Fibroblast of skin of right quadriceps (primary cell): ENCODE data around the gene STIL.
"Not testable (repeated sequence)": the region's sequence is repeated elsewhere in the genome, so short reads cannot be mapped to it uniquely, and the experiment has no call there.

Source experiments
- DNase-seq: peaks from one replicate; pipeline ENCODE4 v3.0.0-alpha.2; 2013

Gene STIL

DNA sequence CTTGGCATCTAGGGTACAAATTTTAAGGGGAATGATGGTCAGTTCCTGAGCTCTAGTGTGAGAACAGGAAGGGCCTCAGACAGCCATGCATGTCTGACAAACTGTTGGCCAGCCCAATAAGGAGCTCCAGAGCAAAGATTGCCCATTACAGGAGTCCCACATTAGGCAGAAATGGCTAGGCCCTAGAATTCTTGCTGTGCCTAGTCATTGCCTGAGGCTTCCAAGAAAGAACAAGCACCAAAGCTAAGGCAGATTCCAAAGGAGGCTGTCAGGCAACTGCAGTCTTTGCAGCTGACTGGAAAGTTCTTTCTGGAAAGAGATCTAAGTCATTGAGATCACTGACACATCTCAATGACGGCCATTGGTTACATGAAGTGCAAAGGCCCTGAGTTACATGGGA is 3.9 kb upstream of the STIL start:
- peak; percentile 82 for DNase-seq

DNA sequence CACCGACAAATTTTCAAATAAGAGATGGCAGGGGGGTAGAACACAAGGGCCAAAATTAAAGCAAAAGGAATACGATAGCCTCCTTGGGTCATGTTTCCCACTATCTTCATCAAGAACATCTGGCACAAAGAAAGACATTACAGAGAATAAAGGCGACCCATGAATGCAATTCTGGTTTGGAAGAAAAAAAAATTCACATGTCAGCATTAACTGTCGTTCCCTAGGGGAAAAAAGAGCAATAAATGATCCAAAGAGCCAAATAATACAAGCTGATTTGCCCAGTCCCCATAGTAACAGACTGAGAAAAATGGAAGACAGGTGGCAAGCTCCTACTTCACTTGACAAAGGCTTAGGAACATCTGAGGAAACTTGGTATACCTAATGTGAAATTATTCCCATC is 4.5 kb downstream of the STIL start:
- DNase-seq: no peak

DNA sequence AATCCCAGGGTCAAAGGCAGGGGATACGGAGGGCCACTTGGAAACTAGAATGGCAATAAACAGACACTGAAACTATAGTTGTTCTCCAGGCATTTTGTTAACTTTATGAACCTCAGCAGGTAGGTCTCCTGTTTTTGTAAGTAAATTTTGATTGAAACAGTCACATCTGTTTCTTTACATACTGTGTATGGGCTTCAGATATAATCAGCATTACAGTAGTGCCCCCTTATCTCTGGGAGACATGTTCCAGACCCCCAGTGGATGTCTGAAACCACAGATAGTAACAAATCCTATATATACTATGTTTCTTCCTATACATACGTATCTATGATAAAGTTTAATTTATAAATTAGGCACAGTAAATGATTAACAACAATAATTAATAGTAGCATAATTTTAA is 11.5 kb downstream of the STIL start:
- DNase-seq: no peak

DNA sequence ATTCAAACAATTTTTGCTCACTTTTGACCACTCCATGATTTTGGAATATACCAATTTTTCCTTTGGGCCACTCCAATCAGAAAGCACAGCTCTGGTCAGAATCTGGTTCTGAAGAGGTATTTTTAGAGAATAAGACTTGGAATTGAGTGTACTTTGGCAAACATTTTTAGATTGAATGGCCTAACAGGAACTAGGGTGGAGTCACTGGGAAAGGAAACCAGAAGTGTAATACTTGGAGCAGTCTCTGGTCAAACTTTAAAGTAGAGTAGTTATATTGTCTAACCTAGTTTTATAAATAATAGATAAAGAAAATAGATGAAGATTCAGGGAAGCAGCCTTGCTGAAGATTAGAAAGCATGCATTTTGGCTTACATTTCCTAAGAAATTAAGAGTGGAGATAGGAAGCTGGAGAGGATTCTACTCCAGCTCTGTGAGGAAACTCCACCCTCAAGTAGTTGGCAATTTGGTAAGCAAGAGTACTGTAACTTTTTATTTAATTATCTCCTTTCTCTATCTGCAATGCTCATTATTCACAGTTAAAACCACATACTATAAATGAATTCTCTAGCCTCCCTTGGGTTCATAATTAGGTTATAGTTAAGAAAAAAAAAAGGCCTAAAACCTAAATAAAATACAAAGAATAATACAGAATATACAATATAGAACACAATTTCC is 15.8 kb downstream of the STIL start:
- no peak for DNase-seq

DNA sequence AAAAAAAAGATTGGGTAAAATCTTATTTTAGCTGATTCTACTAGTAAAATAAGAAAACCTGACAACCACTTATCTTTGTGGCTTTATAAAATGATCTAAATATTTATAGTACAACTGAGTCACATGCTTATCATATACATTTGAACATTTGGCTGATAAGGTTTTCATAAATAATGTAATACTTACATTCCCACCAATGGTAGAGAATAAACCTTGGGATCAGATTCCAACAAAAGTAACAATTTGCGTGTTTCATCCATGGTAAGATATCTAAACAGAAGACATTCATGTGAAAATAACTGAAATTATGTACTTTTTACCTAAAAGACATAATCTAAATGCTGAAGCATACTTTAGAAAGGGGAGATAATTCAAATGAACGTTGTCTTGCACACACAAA is 18.4 kb downstream of the STIL start:
- DNase-seq: no peak

DNA sequence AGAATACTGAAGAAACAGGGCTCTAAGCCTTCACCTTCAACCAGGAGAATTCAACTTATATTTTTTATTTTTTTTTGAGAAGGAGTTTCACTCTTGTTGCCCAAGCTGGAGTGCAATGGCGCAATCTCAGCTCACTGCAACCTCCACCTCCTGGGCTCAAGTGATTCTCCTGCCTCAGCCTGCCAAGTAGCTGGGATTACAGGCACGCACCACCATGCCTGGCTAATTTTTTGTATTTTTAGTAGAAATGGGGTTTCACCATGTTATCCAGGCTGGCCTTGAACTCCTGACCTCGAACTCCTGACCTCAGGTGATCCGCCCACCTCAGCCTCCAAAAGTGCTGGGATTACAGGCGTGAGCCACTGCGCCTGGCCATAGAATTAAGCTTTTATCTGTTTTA is 19.1 kb downstream of the STIL start:
- not testable (repeated sequence) for DNase-seq

DNA sequence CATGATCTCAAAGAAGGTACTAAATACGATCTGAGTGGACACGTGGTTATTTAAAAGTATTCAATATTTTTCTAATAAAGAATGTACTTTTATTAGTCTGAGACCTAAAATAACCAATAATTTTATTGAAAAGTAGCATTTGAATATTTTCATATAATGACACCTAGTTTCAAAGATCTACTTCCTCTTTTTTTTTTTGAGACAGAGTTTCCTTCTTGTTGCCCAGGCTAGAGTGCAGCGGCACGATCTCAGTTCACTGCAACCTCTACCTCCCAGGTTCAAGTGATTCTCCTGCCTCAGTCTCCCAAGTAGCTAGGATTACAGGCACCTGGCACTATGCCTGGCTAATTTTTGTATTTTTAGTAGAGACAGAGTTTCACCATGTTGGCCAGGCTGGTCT is 25.8 kb downstream of the STIL start:
- not testable (repeated sequence) for DNase-seq

DNA sequence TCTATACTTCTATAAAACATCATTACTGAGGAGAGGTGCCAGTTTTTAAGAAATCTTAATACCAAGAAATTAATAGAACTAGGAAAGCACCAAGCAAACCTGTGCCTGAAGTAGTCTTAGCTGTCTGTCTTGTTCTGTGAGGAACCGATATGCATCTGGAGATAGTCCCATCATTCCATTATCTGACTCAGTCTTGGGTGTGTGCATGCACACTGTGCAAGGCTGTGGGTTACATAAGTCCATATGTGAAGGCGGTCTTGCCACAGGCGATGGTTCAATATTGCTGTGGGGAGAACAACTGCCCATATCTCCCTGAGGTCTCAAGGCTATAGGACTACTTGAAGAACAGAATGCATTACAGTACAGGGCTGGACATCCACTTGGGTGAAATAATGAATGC is 33.8 kb downstream of the STIL start:
- DNase-seq: no peak

DNA sequence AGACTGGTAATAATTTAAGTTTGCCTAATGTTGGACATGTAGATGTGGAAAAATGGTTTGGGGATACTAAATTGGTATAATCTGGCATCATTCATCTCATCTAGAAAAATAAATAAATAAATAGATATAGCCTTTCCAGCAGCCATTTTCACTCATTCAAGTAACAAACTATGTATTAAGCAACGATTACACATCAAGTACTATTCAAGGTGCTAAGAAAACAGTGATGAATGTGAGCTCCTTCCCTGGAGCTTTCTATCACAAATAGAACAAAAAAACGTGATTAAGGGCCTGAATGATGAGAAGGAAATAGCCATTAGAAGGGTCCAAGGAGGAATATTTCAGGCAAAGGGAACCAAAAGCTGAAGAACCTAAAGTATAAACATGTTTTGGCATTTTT is 37.1 kb downstream of the STIL start:
- no peak for DNase-seq

DNA sequence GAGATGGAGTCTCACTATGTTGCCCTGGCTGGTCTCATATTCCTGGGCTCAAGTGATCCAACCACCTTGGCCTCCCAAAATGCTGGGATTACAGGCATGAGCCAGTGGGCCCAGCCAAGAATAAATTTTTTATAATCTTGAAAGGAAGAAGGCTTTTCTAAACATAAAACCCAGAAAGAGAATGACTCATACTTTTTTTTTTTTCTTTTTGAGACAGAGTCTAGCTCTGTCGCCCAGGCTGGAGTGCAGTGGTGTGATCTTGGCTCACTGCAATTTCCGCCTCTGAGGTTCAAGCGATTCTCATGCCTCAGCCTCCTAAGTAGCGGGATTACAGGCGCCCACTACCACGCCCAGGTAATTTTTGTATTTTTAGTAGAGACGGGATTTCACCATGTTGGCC is 38.1 kb downstream of the STIL start:
- DNase-seq: not testable (repeated sequence)

DNA sequence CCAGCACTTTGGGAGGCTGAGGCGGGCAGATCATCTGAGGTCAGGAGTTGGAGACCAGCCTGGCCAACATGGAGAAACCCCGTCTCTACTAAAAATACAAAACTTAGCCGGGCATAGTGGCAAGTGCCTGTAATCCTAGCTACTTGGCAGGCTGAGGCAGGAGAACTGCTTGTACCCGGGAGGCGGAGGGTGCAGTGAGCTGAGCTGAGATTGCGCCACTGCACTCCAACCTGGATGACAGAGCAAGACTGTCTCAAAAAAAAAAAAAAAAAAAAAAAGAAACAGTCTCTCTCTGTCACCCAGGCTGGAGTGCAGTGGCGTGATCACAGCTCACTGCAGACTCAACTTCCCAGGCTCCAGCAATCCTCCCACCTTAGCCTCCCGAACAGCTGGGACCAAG is 48.4 kb downstream of the STIL start:
- DNase-seq: not testable (repeated sequence)

DNA sequence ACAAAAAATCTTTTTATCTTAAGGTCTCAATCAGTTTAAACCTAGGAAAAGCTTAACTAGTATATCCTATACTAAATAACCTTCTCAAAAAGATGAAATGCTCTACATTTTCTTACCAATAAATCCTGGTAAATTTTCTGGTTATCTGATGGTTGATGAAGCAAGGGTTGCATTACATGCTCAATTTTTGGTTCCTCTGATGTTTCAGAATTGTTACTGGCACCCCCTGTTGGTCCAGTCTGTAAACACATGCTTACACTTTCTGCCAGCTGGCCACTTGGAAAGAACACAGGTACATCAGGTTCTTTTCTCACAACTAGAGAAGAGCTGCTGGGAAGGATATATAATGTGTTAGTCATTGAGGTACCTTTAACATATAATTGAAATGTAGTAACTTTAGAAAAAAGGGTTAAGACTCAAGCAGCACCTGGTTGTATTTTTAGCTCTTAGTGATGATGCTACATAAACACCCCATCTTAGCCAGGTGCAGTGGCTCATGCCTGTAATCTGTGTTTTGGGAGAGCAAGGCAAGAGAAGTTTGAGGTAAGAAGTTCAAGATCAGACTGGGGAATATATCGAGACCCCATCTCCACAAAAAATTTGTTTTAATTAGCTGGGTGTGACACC is 51.0 kb downstream of the STIL start:
- DNase-seq: peak; percentile 19

DNA sequence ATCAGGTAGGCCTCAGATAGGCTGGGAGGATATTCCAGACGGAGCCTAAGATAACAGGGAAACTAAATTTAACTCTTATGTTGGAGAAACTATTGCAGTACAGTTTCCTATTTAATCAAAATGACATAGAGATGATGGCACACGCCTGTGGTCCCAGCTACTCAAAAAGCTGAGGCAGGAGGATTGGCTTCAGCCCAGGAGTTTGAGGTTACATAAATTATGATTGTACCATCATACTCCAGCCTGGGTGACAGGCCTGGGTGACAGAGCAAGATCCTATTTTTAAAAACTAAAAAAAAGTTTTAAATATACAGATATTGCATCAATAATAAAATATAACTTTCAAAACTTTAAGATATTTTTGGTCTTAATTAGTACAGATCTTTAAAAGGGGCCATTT is 56.7 kb downstream of the STIL start:
- no peak for DNase-seq

DNA sequence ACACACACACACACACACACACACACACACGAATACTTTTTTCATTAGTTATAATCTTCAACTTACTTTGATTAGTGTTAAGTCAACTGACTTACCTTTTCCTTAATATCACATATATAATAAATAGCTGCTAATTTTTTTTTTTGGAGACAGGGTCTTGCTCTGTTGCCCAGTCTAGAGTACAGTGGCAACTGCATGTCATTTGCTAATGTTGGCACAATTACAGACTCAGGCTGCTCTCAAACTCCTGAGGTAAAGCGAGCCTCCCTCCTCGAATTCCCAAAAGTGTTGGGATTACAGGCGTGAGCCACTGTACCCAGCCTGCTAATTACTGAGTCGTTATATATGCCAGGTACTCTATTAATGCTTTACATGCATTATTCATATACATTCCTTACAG is 61.2 kb downstream of the STIL start:
- DNase-seq: no peak

DNA sequence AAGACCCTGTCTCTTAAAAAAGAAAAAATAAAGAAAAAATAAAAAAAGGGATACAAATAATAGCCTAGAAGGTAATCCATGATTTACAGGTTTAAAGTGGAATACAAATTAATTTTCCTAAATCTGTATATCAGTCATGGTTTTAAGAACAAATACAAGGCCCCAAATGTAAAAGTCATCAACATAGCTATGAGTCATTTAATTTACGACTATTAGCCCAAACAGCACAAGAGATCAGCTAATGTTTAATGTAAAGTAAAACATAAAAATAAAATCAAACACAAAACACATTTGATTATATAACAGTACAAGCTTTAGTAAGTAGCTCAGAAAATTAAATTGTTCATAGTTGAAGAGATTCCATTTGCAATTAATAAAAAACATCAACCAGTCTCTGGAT is 61.6 kb downstream of the STIL start:
- no peak for DNase-seq

DNA sequence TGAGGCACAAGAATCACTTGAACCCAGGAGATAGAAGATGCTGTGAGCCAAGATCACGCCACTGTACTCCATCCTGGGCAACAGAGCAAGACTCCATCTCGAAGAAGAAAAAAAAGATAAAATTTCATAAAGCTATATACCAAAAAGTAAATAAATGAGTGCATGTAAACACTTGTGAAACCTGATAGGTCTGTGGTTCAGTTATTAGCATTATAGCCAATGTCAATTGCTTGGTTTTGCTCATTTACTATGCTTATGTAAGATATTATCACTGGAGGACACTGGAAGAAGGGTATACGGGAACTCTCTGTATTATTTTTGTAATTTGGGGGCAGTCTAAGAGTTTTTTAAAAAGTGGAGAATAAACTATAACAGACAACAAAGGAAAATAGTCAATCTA is 64.2 kb downstream of the STIL start:
- DNase-seq: no peak

DNA sequence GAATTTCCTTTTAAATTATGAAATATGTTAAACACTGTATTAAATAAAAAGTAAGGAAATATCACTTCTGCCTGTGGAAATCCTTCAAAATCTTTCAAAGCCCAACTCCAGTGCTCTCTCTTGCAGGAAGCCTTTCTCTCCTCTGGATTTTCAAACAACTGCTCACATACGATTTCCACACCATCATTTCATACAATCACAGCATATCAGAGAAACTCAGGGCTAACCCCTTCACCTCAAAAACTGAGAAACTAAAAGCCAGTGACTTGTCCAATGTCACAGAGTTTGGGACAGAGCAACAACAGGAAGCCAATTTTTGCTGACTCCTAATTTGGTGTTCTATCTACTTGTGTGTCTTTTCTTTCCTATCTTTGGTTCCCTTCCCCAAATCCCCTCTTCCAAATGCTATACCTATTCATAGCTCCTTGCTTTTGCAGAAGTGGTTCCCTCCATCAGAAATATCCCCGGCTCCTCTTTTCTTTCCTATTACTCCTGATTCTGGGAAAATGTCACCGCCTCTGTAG is 69.5 kb downstream of the STIL start:
- no peak for DNase-seq

DNA sequence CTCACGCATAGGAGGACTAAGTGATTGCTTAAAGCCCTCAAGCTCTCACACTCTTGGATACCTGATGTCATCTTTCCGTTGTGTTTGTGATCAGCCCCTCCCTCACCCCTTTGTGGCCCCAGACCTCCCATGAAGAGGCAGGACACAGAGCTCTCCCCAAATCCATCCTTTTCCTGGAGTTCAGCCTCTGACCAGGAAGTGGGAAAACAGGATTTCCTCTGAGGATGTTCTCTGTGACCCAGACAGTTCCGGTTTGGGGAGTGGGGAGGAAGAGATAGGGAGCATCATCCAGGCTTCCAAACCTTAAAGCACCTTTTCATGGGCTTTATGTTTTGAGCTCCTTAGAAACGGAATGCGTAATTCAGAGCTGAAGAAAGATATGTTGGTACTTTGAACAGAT is 70.0 kb downstream of the STIL start:
- no peak for DNase-seq

DNA sequence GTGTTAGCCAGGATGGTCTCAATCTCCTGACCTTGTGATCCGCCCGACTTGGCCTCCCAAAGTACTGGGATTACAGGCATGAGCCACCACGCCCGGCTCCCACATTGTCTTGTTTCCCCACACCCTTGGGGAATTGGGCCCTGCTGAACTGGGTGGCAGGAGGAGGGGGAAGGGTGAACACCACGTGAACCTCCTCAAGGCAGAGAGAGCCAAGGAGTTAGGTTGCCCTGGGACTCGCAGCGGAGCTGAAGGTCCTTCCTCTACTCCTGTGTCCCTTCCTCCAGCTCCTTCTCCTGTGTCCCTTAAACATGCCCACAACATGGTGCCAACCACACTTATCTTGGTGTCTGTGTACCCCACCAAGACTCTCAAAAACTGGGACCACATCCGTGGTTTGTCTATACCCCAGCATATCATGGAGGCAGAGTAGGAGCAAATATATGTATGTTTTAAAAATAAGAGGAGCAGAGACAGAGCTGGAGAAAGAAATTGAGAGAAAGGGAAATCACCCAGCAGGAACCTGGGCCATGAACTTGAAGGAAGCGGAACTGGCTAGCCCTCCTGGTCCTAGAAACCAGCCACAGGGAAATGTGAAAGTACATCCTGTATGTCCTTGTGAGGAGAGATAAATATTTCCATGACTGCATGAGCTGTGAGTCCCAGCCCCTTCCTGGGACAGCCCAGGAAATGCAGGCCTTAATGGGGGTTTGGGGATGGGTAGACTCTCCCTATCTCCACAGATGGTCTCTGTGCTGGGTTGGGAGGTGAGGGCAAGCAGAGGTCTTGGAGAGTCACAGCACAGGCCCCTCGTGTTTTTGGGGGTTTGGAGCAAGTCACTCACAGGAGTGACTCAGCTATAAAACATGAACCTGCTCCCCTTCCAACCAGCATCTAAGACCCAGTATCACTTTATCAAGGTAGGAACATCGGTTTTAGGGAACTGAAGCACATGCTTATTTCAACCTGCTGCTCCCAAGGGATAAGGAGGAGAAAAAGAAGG is 72.5 kb downstream of the STIL start:
- no peak for DNase-seq

DNA sequence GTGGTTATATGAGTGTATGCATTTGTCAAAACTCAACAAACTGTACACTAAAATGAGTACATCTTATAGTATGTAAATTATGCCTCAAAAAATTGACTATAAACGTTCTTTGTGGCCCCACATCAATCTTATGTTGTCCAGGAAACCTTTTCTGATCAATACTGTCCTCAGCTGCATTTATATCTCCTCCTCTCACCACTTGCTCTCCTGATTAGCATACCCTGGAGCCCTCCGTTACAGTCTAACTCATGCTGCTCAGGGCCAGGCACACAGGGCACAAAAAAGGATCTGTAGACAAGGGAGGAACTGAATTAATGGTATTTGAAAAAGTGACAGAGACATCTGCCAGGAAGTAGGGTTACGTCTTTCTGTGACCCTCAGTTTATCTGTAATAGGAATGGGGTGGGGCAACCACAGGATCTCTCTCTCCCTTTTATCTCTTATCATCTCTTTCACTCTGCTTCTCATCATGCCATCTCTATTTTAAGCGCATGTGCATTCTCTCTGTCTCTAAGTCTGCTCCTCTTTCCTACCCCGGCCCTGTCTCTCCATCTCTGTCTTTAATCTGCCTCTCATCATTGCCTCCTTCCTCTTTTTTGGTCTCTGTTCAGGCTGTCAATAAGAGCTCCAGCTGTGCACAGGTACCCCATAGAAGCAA is 74.9 kb downstream of the STIL start:
- no peak for DNase-seq

DNA sequence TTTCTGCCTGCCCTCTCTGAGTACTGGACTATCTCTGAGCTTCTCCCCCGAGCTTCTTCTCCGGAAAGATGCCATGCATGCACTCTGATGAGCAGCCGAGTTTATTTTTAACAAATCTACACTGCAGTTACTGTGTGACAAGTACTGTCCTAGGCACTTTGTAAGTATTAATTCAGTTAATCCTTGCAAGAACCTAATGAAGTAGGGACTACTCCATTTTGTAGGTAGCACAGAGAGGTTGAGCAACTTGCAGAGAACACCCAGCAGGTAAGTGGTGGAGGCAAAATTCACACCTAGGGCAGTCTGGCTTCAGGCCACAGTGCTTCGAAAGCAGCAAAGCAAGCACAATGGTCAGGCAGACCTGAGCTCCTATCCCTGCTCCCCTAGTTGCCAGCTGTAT is 78.1 kb downstream of the STIL start:
- DNase-seq: no peak

DNA sequence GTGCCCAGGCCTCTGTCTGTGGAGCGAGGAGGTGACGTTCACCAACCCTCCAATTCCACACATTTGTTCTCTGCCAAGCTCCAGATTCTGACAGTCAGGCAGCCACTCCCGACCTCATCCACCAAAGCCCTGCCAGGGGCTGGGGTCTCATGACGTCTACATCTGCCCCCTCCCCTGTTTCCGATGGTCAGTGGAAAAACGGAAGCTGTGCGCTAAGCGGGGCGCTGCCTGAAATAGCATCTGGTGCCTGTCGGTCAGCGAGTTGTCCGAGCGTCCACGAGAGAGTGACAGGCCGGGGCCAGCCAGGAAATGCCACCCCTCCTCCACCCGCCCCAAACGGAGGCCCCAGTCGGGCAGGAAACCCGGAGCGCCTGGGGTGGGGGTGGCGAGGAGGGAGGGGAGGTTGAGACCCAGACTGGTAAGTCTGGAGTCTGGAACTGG is 78.7 kb downstream of the STIL start:
- no peak for DNase-seq

DNA sequence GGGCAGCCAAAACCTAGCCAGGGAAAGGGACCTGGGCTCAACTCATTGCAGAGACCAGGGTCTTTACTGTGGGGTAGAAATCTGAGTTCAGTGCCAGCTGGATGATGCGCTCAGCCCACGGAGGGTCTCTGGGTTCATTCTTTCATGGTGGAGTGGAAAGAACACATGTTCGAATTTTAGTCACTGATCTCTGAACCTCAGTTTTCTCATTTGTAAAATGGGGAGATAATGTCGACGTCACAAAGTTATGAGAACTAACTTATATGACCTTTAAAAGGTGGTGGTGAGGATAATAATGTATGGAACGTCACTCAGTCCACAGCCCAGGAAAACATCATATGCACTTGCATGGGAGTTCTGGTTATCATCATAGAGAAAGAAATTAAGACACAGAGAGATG is 80.8 kb downstream of the STIL start:
- DNase-seq: no peak
